Upper lobe of left lung (tissue), 6 donors: ENCODE measurements around the gene MYO18A. TPM values are rescaled to one million over a fixed set of nuclear protein-coding genes. Genes with fewer than 3 reads are reported as not detected.

Experiments
- ATAC-seq, 2 donors: fragments of 200-7000 bp; cut with Tn5 transposase; one replicate each; pipeline ENCODE4 v1.9.1; 2022; ENCODE audit warnings: mild to moderate bottlenecking in 2 of 2, moderate library complexity in 2 of 2; ENCODE audit not compliant: low FRiP score in 2 of 2
- DNase-seq, 2 donors: peaks; one replicate each; pipeline ENCODE4 v3.0.0-alpha.2; 2019 to 2020
- H3K27ac ChIP-seq, 4 donors: fragments of 200-600 bp; sonication (generic); one replicate each; pipeline ENCODE4 v1.5.1; 2016 to 2019
- H3K27me3 ChIP-seq, 4 donors: fragments of 200-600 bp; sonication (generic); one replicate each; pipeline ENCODE4 v1.5.1; 2017 to 2019
- H3K36me3 ChIP-seq, 4 donors: fragments of 200-600 bp; sonication (generic); one replicate each; pipeline ENCODE4 v1.5.1; 2016 to 2019
- H3K4me1 ChIP-seq, 4 donors: fragments of 200-600 bp; sonication (generic); one replicate each; pipeline ENCODE4 v1.5.1; 2018 to 2019
- H3K4me3 ChIP-seq, 4 donors: fragments of 200-600 bp; sonication (generic); one replicate each; pipeline ENCODE4 v1.5.1; 2017 to 2019; ENCODE audit warnings: mild to moderate bottlenecking in 2 of 4, moderate library complexity in 1 of 4
- H3K9me3 ChIP-seq, 4 donors: fragments of 200-600 bp; sonication (generic); one replicate each; pipeline ENCODE4 v1.5.1; 2018 to 2019
- EP300 ChIP-seq, 4 donors: sonication (generic); formaldehyde crosslinking; IDR thresholded peaks; one replicate each; pipeline ENCODE4 v1.5.1; 2017; ENCODE audit warnings: antibody characterized with exemption in 4 of 4, control low read depth in 2 of 4
- POLR2A ChIP-seq, 4 donors: fragments of 450-650 bp; IDR thresholded peaks; one replicate each; pipeline ENCODE4 v1.5.1; 2016 to 2017; ENCODE audit warnings: antibody characterized with exemption in 4 of 4, mild to moderate bottlenecking in 2 of 4
- POLR2AphosphoS5 ChIP-seq, 2 donors: sonication (generic); formaldehyde crosslinking; IDR thresholded peaks; one replicate each; pipeline ENCODE4 v1.5.1; 2017; ENCODE audit warnings: antibody characterized with exemption in 2 of 2
- WGBS, 2 donors: methylation state at CpG; one replicate each; pipeline ENCODE4 v1.1.5; 2017 to 2018; 5-methylcytosine and 5-hydroxymethylcytosine counted together
- total RNA-seq, 6 donors: library from RNA; depleted of rRNA in 4 of 6; stranded (reverse); fragments of >200 nt in 4 of 6; gene quantifications; one replicate each; pipeline versions ENCODE4 v1.1.0 to v1.2.1, GENCODE V29; 2016 to 2021
- TF ChIP-seq, protein P1 (sequence below), 6 experiments: fragments of 450-650 bp in 4 of 6; fragments of 200-600 bp in 2 of 6; sonication (generic) in 2 of 6; IDR thresholded peaks; one replicate each; pipeline ENCODE4 v1.5.1; 2016 to 2019; ENCODE audit warnings: antibody characterized with exemption in 6 of 6
- donor health status: DM: no; HTN: no; CAD: no; lungs with moderate emphysema.
- donor health status: DM: no; HTN: yes; CAD: no; lungs with severe emphysema.

Gene MYO18A
- total RNA-seq, 6 donors from 2014 or later, result 37.4 to 214 (median 67.4) TPM

DNA sequence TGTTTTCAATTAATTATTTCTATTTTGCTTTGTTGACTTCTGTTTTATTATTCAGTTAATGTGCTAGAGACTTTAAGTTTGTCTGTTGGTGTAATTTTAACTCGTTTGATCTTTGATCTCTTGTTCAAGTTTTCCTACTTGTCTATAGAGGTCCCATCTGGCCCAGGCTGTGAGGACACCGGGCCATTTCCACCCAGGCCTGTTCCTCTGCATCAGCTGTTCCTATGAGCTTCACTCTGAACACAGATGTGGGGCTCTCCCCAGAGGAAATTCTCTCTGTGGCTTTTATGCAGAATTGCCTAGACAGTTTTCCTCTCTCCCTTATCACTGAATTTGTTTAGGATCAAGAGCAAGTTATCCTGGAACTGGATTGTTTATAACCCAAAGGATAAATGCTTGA is 44.7 kb downstream of the MYO18A start:
- Histone ChIP-seq H3K27me3 (no peaks in the 10 kb centered on the region), H3K4me3 (no peak overlapping the region), H3K27ac (no peak overlapping the region), H3K9me3 (no peaks in the 10 kb centered on the region), H3K4me1 (peaks cover 21 to 35% (median 26%) of the 10 kb centered on the region in 4 donors), H3K36me3 (no peaks in the 10 kb centered on the region)
- DNase-seq, result no peak
- TF ChIP-seq POLR2AphosphoS5 (IDR thresholded peaks at IDR 0.05), result no peak
- TF ChIP-seq, protein P1, sequence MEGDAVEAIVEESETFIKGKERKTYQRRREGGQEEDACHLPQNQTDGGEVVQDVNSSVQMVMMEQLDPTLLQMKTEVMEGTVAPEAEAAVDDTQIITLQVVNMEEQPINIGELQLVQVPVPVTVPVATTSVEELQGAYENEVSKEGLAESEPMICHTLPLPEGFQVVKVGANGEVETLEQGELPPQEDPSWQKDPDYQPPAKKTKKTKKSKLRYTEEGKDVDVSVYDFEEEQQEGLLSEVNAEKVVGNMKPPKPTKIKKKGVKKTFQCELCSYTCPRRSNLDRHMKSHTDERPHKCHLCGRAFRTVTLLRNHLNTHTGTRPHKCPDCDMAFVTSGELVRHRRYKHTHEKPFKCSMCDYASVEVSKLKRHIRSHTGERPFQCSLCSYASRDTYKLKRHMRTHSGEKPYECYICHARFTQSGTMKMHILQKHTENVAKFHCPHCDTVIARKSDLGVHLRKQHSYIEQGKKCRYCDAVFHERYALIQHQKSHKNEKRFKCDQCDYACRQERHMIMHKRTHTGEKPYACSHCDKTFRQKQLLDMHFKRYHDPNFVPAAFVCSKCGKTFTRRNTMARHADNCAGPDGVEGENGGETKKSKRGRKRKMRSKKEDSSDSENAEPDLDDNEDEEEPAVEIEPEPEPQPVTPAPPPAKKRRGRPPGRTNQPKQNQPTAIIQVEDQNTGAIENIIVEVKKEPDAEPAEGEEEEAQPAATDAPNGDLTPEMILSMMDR (IDR thresholded peaks at IDR 0.05), result no peak
- TF ChIP-seq POLR2A (IDR thresholded peaks at IDR 0.05), result no peak
- no peak for TF ChIP-seq EP300 (IDR thresholded peaks at IDR 0.05)
- no peak for ATAC-seq
- 50 to 79% methylated on average over 2 of the region's 2 CpGs for WGBS, 2 donors

DNA sequence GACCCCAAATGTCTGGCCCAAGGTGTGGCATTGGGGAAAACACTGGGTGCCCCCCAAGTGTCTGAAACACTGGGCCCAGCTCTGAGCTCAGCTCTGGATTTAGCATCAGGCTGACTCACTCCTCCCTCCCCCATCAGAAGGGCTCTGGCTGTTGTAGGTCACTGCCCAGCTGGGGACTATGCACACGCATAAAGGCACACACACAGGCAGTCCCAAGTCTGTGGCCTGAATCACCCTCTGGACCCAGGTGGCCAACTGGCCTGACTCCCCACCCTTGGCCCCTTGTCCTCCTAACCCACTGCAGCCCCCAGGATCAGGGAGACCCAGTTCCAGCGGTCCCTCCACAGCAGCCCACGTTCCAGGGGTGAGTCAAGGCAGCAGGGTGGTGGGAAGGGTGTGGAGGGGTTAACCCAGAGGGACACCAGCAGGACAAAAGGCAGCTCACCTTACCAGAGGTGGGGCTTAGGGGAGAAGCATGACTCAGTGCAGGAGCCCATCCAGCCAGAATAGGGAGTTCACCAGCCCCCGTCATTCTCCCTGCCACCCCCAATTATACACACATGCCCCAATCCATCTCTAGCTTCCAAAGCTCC is 47.0 kb downstream of the MYO18A start:
- H3K27me3 ChIP-seq, result no peaks in the 10 kb centered on the region
- H3K27ac ChIP-seq, result peak overlapping the region in 1 of 4 donors; percentile 15
- DNase-seq, result no peak
- 84 to 90% methylated on average over 2 to 4 of the region's 4 CpGs for WGBS, 2 donors
- TF ChIP-seq EP300 (IDR thresholded peaks at IDR 0.05), result no peak
- no peak for TF ChIP-seq POLR2AphosphoS5 (IDR thresholded peaks at IDR 0.05)
- no peak for TF ChIP-seq POLR2A (IDR thresholded peaks at IDR 0.05)
- TF ChIP-seq, protein P1 (IDR thresholded peaks at IDR 0.05), result no peak
- peak; percentile 11 to 80 for ATAC-seq
- H3K4me1 ChIP-seq, result peaks cover 0 to 30% (median 8%) of the 10 kb centered on the region in 4 donors
- no peak overlapping the region for H3K4me3 ChIP-seq
- no peaks in the 10 kb centered on the region for H3K9me3 ChIP-seq
- no peaks in the 10 kb centered on the region for H3K36me3 ChIP-seq

DNA sequence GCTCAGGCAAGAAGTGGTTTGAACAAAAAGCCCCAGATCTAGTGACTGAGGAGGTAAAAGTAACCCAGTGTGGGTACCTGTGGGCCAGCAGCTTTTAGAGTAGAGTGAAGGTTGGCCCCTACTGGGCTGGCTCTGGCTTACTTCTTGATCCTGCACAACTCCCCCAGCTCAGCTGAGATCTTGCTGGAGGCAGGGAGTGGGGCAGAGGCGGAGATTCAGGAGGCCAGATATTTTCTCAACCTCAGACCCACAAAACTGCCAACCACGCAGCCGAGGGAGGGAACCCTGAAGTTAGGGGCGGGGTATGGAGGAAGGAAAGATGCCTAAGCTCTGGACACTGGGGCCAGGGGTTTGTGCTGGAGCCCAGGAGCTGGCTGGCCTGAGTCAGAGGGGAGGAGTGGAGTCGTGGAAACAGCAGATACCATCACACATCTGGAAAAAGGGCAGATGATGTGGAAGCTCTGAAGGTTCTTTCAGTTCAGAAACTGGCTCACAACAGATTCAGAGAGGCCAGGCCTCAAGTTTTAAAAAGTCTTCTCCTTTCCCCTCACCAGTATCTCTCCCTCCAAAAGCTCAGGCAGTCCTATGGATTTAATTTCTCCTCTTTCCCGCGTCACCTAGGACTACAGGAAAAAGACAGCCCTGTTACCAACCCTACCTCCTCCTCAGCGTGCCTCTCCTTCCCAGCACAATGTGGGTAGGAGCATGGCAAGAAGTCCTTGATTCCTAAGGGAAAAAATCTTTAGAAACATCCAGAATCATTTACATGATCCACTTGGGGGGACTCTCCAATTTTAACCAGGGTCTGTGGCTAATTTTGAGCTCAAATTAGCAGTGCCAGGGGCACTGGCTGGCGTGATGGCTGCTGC is 48.1 kb downstream of the MYO18A start:
- H3K9me3 ChIP-seq, result no peaks in the 10 kb centered on the region
- WGBS, 2 donors, result 68 to 79% methylated on average over 9 of the region's 9 CpGs
- TF ChIP-seq POLR2A (IDR thresholded peaks at IDR 0.05) (no peak), EP300 (IDR thresholded peaks at IDR 0.05) (no peak), POLR2AphosphoS5 (IDR thresholded peaks at IDR 0.05) (no peak)
- TF ChIP-seq, protein P1 (IDR thresholded peaks at IDR 0.05), result no peak
- peaks cover 0 to 5% (median 2%) of the 10 kb centered on the region in 4 donors for H3K36me3 ChIP-seq
- H3K4me3 ChIP-seq, result no peak overlapping the region
- H3K27ac ChIP-seq, result peak overlapping the region in 1 of 4 donors; percentile 0
- no peaks in the 10 kb centered on the region for H3K27me3 ChIP-seq
- DNase-seq (no peak), ATAC-seq (peak in 1 of 2 donors; percentile 87)
- peaks cover 0 to 30% (median 5%) of the 10 kb centered on the region in 4 donors for H3K4me1 ChIP-seq

DNA sequence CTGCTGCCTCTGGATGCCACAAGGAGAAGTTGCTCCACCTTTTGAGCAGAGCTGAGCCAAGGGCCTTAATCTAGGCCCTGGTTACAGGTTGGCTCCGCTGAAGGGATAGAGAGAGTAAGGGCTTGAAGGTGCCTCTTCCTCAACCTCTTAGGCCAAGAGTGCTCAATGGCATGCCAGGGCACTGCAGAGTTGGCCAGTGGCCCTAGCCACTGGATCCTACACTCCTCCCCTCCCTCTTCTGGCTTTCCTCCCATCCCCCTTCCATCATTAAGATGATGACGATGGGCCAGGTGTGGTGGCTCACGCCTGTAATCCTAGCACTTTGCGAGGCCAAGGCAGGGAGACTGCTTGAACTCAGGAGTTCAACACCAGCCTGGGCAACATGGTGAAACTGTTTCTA is 50.5 kb downstream of the MYO18A start:
- Histone ChIP-seq H3K27ac (no peak overlapping the region), H3K9me3 (no peaks in the 10 kb centered on the region), H3K36me3 (peaks cover 0 to 5% (median 2%) of the 10 kb centered on the region in 4 donors), H3K4me3 (no peak overlapping the region), H3K27me3 (no peaks in the 10 kb centered on the region), H3K4me1 (peaks cover 11 to 50% (median 21%) of the 10 kb centered on the region in 4 donors)
- 80 to 86% methylated on average over 4 of the region's 4 CpGs for WGBS, 2 donors
- peak in 1 of 2 donors; percentile 74 for DNase-seq
- ATAC-seq, result peak in 1 of 2 donors; percentile 51
- TF ChIP-seq EP300 (IDR thresholded peaks at IDR 0.05) (no peak), POLR2A (IDR thresholded peaks at IDR 0.05) (no peak), POLR2AphosphoS5 (IDR thresholded peaks at IDR 0.05) (no peak)
- TF ChIP-seq, protein P1 (IDR thresholded peaks at IDR 0.05), result no peak
